IPS-11a (cell line): ENCODE results near the gene OGT.
"Not testable (repeated sequence)": the region's sequence is repeated elsewhere in the genome, so short reads cannot be mapped to it uniquely, and the experiment has no call there.

Source experiments
- H3K4me3 ChIP-seq: one replicate; pipeline ENCODE4 v1.5.1; 2013; ENCODE audit warnings: low read depth, low read length, control low read depth

Gene OGT

DNA sequence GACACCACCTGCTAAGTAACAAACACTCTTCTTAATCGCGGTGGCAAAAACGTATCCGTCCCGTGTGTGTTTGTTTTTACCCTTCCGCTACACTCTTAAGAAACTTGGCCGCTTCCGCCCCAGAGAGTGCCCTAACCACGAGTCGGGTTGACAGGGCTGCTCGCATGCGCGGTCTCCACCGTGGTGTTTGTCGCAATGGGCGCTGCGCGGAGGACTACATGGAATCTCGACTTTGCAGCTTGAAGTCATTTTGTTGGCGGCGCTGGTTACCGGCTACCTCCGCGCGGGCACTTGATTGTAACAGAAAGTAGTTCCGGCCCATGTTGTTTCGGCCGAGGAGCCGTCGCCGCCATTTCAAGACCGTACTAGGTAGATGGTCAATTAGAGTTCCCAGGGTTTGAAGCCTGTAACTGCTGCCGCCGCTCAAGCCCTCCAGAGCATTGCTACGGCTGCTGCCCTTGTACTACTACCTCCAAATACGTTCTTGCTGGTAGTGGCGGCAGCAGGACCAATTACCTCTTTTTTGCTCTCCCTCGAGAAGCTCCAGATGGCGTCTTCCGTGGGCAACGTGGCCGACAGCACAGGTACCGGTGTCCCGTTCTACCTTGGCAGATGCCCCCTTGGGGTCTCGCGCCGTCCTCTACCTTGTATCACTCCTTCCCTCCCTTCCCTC, at the start of gene OGT:
OGT (plus strand) TSS at position 352 of the 673 bp plus-strand sequence; CDS start at position 548, 196 bp downstream.
- H3K4me3 ChIP-seq, result peak within 1 kb of the TSS; percentile 93

GRCh38 chrX:71487814-71488213, 45.1 kb upstream of the OGT start:
- no peak overlapping the region for H3K4me3 ChIP-seq

- no peak overlapping the region for H3K4me3 ChIP-seq
Measured at GRCh38 chrX:71489540-71489939, 43.4 kb upstream of the OGT start.

- no peak overlapping the region for H3K4me3 ChIP-seq
Measured at GRCh38 chrX:71492231-71493065, 40.5 kb upstream of the OGT start.

DNA sequence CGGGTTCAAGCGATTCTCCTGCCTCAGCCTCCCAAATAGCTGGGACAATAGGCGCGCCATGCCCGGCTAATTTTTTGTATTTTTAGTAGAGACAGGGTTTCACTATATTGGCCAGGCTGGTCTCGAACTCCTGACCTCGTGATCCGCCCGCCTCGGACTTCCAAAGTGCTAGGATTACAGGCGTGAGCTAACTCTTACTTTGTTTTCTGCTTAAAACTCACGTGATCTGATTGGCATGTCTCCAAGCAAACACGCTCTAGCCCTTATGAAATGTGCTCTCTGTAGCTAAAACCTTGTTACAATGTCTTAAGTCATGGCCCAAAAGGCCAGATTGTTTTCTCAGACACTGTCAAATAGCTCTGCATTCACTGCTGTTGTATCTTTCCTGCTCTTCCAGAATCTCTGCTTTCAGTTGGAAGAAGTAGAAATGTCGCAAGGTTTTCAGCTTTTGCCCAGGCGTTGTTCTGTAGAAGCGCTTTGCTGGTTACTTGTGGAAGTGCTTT, 39.7 kb upstream of the OGT start:
- no peak overlapping the region for H3K4me3 ChIP-seq

DNA sequence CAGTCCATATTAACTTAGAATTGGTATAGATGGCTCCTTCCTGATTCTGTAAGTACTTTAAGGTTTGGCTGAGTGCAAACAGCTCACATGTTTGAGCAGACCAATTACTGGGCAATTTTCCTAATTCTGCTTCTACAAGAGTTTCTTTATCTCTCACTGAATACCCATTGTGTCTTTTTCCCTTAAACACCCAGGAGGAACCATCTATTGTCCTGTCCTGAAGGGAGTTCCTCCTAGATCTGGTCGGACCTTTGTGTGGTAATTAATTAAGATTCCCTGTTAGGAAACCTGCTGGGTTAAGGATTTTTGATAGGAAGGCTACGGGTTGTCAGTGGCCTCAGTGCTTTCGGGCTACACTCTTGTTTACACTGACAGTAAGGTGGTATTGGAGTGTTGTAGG, 36.9 kb upstream of the OGT start:
- not testable (repeated sequence) for H3K4me3 ChIP-seq

GRCh38 chrX:71496476-71496875, 36.4 kb upstream of the OGT start:
- no peak overlapping the region for H3K4me3 ChIP-seq

DNA sequence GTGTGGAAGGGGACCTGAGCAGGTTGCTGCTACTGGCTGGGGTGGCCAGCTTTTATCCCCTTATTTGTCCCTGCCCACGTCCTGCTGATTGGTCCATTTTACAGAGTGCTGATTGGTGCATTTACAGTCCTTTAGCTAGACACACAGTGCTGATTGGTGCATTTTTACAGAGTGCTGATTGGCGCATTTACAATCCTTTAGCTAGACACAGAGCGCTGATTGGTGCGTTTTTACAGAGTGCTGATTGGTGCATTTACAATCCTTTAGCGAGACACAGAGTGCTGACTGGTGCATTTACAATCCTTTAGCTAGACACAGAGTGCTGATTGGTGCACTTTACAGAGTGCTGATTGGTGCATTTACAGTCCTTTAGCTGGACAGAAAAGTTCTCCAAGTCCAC, 30.8 kb upstream of the OGT start:
- not testable (repeated sequence) for H3K4me3 ChIP-seq

DNA sequence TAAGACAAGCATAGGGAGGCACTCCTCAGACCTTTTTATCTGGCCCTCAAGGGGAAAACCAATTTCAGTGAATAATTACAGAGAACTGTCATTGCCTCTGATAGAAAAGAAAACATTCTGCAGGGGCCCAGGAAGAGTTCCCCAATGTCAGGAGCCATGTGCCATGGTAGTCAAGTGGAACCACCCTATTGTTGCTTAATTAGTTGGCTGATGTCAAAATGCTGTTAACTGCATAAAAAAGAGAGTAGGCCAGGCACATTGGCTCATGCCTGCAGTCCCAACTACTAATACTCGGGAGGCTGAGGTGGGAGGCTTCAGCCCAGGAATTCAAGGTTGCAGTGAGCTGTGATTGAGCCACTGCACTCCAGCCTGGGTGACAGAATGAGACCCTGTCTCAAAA, 28.6 kb upstream of the OGT start:
- no peak overlapping the region for H3K4me3 ChIP-seq

DNA sequence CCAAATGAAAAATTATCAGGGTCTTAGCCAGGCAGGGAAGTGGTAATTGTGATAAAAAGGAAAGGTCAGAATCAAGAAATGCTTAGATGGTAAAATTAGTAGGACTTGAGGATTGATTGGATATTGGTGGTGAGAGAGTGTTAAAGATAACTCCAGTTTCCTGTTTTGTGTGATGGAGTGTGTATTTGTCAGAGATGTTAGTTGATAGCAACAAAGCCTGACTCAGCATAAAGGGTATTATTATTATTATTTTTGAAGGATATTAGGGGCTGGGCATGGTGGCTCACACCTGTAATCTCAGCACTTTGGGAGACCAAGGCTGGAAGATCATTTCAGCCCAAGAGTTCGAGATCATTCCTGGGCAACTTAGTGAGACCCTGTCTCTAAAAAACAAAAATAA, 23.6 kb upstream of the OGT start:
- H3K4me3 ChIP-seq, result no peak overlapping the region

DNA sequence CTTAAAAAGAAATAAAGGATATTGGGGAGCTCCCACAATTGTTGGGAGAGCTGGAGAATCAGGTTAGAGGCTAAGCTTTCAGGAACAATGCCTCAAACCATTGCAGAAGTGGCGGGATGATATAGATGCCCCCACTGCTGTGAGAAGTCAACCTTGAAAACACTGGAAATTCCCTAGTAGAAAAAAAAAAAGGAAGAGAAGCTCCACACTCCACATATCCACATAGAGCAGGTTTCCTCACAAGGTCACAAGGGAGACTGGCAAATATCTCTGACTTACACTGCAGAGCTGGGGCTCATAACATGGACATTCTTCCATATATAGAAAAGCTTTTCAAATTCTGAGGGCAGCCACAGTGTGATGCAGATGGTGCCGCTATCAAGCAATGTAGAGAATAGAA, 22.7 kb upstream of the OGT start:
- no peak overlapping the region for H3K4me3 ChIP-seq

DNA sequence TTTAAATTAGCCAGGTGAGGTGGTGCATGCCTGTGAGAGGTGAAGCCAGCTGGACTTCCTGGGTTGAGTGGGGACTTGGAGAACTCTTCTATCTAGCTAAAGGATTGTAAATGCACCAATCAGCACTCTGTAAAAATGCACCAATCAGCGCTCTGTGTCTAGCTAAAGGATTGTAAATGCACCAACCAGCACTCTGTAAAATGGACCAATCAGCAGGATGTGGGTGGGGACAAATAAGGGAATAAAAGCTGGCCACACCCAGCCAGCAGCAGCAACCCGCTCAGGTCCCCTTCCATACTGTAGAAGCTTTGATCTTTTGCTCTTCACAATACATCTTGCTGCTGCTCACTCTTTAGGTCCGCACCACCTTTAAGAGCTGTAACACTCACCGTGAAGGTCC, 19.2 kb upstream of the OGT start:
- H3K4me3 ChIP-seq, result not testable (repeated sequence)

DNA sequence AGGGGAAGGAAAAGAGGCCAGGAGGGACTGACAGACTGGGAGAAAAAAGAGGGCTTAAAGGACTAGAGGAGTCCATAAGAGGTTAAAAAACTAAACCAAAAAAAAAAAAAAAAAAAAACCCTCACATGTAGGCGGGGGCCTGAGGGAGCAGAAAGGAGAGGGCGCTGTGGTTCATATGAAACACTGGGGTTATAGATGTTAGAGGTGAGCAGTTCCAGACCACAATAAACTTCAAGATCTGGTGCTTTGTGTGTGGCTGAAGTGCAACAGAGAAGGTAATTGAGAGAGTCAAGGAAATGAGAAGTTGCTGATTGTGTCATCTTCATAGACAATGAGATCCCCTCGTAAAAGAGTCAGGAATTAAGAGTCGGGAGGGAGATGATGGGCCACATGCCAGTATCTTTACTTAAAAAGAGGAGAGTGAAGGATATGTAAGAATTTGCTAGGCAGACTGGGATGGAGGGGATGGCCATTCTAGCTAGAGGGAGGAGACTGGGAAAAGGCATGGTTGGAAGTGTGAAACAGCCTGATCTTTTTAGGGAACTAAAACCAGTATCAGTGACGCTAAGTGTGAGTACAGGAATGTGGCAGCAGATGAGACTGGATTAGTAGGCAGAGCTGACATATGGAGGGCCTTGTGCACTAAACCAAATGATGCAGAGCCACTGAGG, 18.4 kb upstream of the OGT start:
- no peak overlapping the region for H3K4me3 ChIP-seq

- no peak overlapping the region for H3K4me3 ChIP-seq
Measured at GRCh38 chrX:71515038-71515396, 17.9 kb upstream of the OGT start.

DNA sequence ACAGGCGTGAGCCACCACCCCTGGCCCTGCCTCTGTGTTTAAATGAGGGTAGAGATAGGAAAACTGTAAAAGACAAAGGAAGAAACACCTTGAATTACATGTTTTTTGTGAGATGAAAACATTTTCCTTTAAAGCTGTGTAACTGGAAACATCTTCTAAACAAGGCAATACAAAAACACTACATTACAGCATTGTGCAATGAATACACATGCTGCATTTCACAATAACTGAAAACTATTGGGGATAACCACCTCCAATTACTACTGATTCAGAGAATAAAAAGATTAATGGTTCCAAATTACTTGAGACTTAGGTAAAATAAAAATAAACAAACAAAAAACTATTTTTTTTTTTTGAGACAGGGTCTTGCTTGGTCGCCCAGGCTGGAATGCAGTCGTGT, 7.6 kb upstream of the OGT start:
- no peak overlapping the region for H3K4me3 ChIP-seq

DNA sequence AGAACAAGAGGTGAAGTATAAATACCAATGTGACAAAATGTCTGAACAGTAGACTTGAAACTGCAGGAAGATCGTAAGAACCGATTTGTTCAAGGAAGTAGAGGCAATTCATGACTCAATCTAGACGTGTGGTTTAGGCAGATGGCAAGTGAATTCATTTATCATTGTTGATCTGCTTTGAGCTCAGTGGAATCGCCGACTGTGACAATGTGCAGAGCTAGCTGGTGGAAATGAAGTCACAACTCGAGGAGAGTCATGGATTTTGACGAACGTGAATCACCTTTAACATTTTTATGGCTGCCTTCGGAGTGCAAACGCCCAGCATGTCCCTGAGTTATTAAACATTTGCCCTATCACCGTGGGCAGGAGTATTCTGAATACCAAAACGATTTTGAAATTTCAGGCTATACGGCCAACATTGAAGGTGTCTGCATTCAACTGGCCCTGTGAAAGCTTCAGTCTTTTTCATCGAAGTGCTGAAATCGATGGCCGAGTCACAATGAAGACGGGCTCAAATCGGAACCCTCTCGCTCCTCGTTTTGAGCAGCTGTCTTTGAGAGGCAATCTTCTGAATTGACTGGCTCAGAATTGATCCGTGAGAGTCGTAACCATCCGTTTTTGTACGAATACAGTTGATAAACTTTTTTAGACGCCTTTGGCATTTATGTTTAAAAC, 689 bp upstream of the OGT start:
- peak overlapping the region; percentile 50 for H3K4me3 ChIP-seq

DNA sequence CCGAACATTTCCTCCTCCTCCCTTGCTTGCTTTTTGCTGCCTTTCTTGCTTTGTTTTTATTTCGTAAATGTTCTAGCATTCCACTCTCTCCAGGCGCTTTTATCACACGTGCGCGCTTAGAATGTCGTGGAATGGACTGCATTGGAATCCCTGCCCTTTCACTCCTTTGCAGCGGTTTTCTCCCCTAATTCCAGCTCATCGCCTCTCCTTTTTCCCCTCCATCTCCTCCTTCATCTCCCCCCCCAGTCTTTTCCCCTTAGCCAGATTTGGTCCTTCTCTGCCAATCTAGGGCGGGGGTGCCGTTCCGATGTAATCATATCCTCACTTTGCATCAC, 579 bp downstream of the OGT start:
- peak overlapping the region; percentile 93 for H3K4me3 ChIP-seq

DNA sequence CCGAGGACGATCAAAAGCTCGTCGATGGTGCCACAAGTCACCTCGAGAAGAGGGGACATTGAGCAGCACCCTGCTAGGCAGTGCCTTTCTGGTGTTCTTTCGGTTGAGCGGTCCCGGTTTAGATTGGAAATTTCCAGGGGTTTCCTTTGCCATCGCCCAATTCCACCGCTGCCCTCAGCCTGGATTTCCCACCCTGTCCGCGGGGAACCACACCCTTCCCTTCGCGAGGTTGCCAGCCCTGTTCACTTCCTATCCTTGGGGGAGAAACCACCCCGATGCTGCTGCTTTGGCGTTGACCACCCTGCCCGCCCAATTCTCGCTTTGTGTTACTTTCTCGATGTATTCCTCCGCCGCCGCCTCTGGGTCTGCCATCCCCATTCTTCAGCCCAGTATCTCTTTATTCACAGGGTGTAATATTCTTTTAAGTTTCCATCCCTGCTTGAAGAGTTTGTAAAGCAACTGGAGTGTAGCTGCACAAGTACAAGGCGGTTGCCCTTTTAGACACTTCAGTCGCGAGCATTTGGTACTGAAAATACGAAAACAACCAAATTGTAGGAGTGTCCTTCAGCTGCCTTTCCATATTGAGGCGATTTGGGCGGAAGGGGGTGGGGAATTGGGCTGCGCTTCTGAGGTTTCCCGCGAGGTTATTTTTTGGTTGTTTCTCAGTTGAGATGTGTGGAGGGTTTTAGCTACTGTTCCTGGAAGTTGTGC, 1.1 kb downstream of the OGT start:
- peak overlapping the region; percentile 93 for H3K4me3 ChIP-seq

- H3K4me3 ChIP-seq, result peak overlapping the region; percentile 93
Measured at GRCh38 chrX:71534773-71535544, 2.1 kb downstream of the OGT start.

- H3K4me3 ChIP-seq, result no peak overlapping the region
Measured at GRCh38 chrX:71536285-71536684, 3.4 kb downstream of the OGT start.
